OCI-LY1 (cell line): ENCODE results near the gene SETDB2.

Experiments
- H2AFZ ChIP-seq: fragments of 200-600 bp; sonication (generic), shearing (Covaris generic); 2 replicates; pipeline ENCODE4 v1.6.0; 2014; ENCODE audit warnings: antibody characterized with exemption, mild to moderate bottlenecking, low read length
- H3F3A ChIP-seq: fragments of 200-600 bp; sonication (generic), shearing (Covaris generic); 2 replicates; pipeline ENCODE4 v1.6.0; 2014; ENCODE audit warnings: mild to moderate bottlenecking, antibody characterized with exemption, low read length, moderate library complexity; ENCODE audit not compliant: insufficient read depth
- H3K27ac ChIP-seq: fragments of 200-600 bp; sonication (generic); 2 replicates; pipeline ENCODE4 v1.5.1; 2014; ENCODE audit warnings: low read length, mixed run types, mild to moderate bottlenecking, low read depth; ENCODE audit not compliant: poor library complexity, severe bottlenecking
- H3K27me3 ChIP-seq: fragments of 200-600 bp; sonication (generic); 2 replicates; pipeline ENCODE4 v1.6.0; 2014; ENCODE audit warnings: antibody characterized with exemption, mild to moderate bottlenecking, low read length, moderate library complexity; ENCODE audit not compliant: insufficient read depth
- H3K36me3 ChIP-seq: fragments of 200-600 bp; sonication (generic); 2 replicates; pipeline ENCODE4 v1.6.1; 2014; ENCODE audit warnings: mild to moderate bottlenecking, antibody characterized with exemption, low read length, moderate library complexity, mixed read lengths; ENCODE audit not compliant: insufficient read depth
- H3K4me1 ChIP-seq: fragments of 200-600 bp; sonication (generic); 2 replicates; pipeline ENCODE4 v1.5.1; 2014; ENCODE audit warnings: mild to moderate bottlenecking, low read length, moderate library complexity; ENCODE audit not compliant: insufficient read depth, severe bottlenecking
- H3K4me2 ChIP-seq: fragments of 200-600 bp; sonication (generic), shearing (Covaris generic); 2 replicates; pipeline ENCODE4 v1.6.1; 2014; ENCODE audit warnings: low read length
- H3K4me3 ChIP-seq: fragments of 200-600 bp; sonication (generic); 2 replicates; pipeline ENCODE4 v1.5.1; 2014; ENCODE audit warnings: low read length, low read depth, mild to moderate bottlenecking, mixed read lengths; ENCODE audit not compliant: poor library complexity, severe bottlenecking
- H3K79me2 ChIP-seq: fragments of 200-600 bp; shearing (Covaris generic); 2 replicates; pipeline ENCODE4 v1.6.1; 2016; ENCODE audit warnings: mixed run types, low read length, mixed read lengths; ENCODE audit not compliant: insufficient read depth
- H3K9ac ChIP-seq: fragments of 200-600 bp; sonication (generic), shearing (Covaris generic); 2 replicates; pipeline ENCODE4 v1.6.1; 2014; ENCODE audit warnings: mild to moderate bottlenecking, low read length, mixed read lengths
- H3K9me2 ChIP-seq: fragments of 200-600 bp; sonication (generic), shearing (Covaris generic); 2 replicates; pipeline ENCODE4 v1.6.1; 2014; ENCODE audit warnings: low read depth, mild to moderate bottlenecking, low read length, mixed read lengths
- H3K9me3 ChIP-seq: fragments of 200-600 bp; shearing (Covaris generic); 2 replicates; pipeline ENCODE4 v1.6.1; 2014; ENCODE audit warnings: low read length, mixed read lengths
- H4K20me1 ChIP-seq: fragments of 200-600 bp; sonication (generic), shearing (Covaris generic); 2 replicates; pipeline ENCODE4 v1.6.0; 2016; ENCODE audit warnings: mild to moderate bottlenecking, low read length; ENCODE audit not compliant: insufficient read depth
- CTCF ChIP-seq: fragments of 200-600 bp; sonication (generic), shearing (Covaris generic); IDR thresholded peaks from 2 replicates; pipeline ENCODE4 v1.5.1; 2017; ENCODE audit warnings: mild to moderate bottlenecking, antibody characterized with exemption, low read length, moderate library complexity, mixed read lengths
- EZH2 ChIP-seq: fragments of 200-600 bp; sonication (generic), shearing (Covaris generic); IDR thresholded peaks from 2 replicates; pipeline ENCODE4 v1.8.0; 2017; ENCODE audit warnings: borderline replicate concordance, mixed run types, mild to moderate bottlenecking, antibody characterized with exemption, low read length, moderate library complexity, mixed read lengths

The SETDB2 gene

GRCh38 chr13:49424011-49424560, 20.0 kb upstream of the SETDB2 start:
- Histone ChIP-seq H3K36me3 (no peaks in the 10 kb centered on the region), H3K27me3 (no peaks in the 10 kb centered on the region), H3K27ac (no peak overlapping the region), H3K9me3 (no peaks in the 10 kb centered on the region), H2AFZ (no peak overlapping the region), H3K4me1 (peaks cover 21% of the 10 kb centered on the region), H3K9ac (no peak overlapping the region), H3K4me3 (no peak overlapping the region), H3F3A (0 out of 2 replicates have a peak, but pooled peaks cover 4% of the 10 kb centered on the region), H3K79me2 (no peaks in the 10 kb centered on the region), H3K4me2 (no peak overlapping the region), H3K9me2 (no peaks in the 10 kb centered on the region), H4K20me1 (no peaks in the 10 kb centered on the region)
- TF ChIP-seq CTCF (no peak), EZH2 (no peak)

- Histone ChIP-seq H3K9me3 (no peaks in the 10 kb centered on the region), H3K9me2 (no peaks in the 10 kb centered on the region), H3K27ac (no peak overlapping the region), H3K27me3 (no peaks in the 10 kb centered on the region), H3K9ac (no peak overlapping the region), H3K36me3 (no peaks in the 10 kb centered on the region), H2AFZ (no peak overlapping the region), H3K4me3 (no peak overlapping the region), H3K79me2 (no peaks in the 10 kb centered on the region), H3K4me2 (no peak overlapping the region), H3F3A (no peaks in the 10 kb centered on the region), H4K20me1 (no peaks in the 10 kb centered on the region), H3K4me1 (peaks cover 11% of the 10 kb centered on the region)
- TF ChIP-seq CTCF (no peak), EZH2 (no peak)
Observed at GRCh38 chr13:49428041-49428763, 15.9 kb upstream of the SETDB2 start.

- H3K4me2 ChIP-seq, result no peak overlapping the region
- no peaks in the 10 kb centered on the region for H3F3A ChIP-seq
- no peak overlapping the region for H3K27ac ChIP-seq
- H3K27me3 ChIP-seq, result no peaks in the 10 kb centered on the region
- TF ChIP-seq CTCF, result no peak
- no peak for TF ChIP-seq EZH2
- no peaks in the 10 kb centered on the region for H4K20me1 ChIP-seq
- H3K4me1 ChIP-seq, result peaks cover 11% of the 10 kb centered on the region
- no peaks in the 10 kb centered on the region for H3K9me2 ChIP-seq
- H2AFZ ChIP-seq, result 0 out of 2 replicates have a peak overlapping the region, but pooled peaks have one; percentile 54
- H3K4me3 ChIP-seq, result no peak overlapping the region
- no peaks in the 10 kb centered on the region for H3K36me3 ChIP-seq
- H3K79me2 ChIP-seq, result no peaks in the 10 kb centered on the region
- H3K9ac ChIP-seq, result no peak overlapping the region
- no peaks in the 10 kb centered on the region for H3K9me3 ChIP-seq
Observed at GRCh38 chr13:49429121-49429520, 15.0 kb upstream of the SETDB2 start.
